SK-N-SH (cell line): ENCODE results near the gene GPATCH4. TPM values are rescaled to one million over a fixed set of nuclear protein-coding genes. Genes with fewer than 3 reads are reported as not detected.
A peak's percentile ranks its signal among the peaks of the same experiment; 100 is the strongest.

Experiments used
- CTCF ChIA-PET: fragments of 300-600, 350-600 bp; formaldehyde crosslinking; extraction: SDS; loops from one replicate; lab custom pipeline; 2021; lab: Yijun Ruan, JAX
- POLR2A ChIA-PET: fragments of 350-600 bp; sonication (Branson Sonifier 250); formaldehyde crosslinking; extraction: SDS; loops from one replicate; lab custom pipeline; 2020; ENCODE audit warnings: antibody characterized with exemption, inconsistent platforms; lab: Yijun Ruan, JAX
- DNase-seq: peaks from one replicate; pipeline ENCODE4 v3.0.0; 2012
- H2AFZ ChIP-seq: fragments of 200-600 bp; sonication (generic); 2 replicates; pipeline ENCODE4 v1.8.1; 2016; ENCODE audit warnings: antibody characterized with exemption, mild to moderate bottlenecking, low read depth
- H3F3A ChIP-seq: fragments of 200-600 bp; sonication (generic); replicated peaks from 2 replicates; pipeline ENCODE3; 2016; ENCODE audit warnings: antibody characterized with exemption, mild to moderate bottlenecking; ENCODE audit not compliant: insufficient read depth
- H3K27ac ChIP-seq, 2 experiments: fragments of 200-500 bp in 1 of 2; fragments of 200-600 bp in 1 of 2; sonication (Bioruptor generic) in 1 of 2; sonication (generic), shearing (Covaris generic) in 1 of 2; 2 replicates each; pipeline versions ENCODE4 v1.5.1 to v1.6.1; 2014 to 2016; ENCODE audit warnings: low read depth in 2 of 2, inconsistent platforms in 1 of 2, low read length in 1 of 2, mild to moderate bottlenecking in 1 of 2, mixed read lengths in 1 of 2
- H3K27me3 ChIP-seq: fragments of 200-600 bp; sonication (generic), shearing (Covaris generic); 2 replicates; pipeline ENCODE4 v1.6.1; 2016; ENCODE audit warnings: mixed run types; ENCODE audit not compliant: insufficient read depth
- H3K36me3 ChIP-seq, 2 experiments: fragments of 200-500 bp in 1 of 2; fragments of 200-600 bp in 1 of 2; sonication (Bioruptor generic) in 1 of 2; sonication (generic) in 1 of 2; replicated peaks in 1 of 2; 2 replicates each; pipeline versions ENCODE3 to v1.5.1; 2014 to 2016; ENCODE audit warnings: low read length in 1 of 2, mild to moderate bottlenecking in 1 of 2; ENCODE audit not compliant: insufficient read depth in 2 of 2, control insufficient read depth in 1 of 2
- H3K4me1 ChIP-seq, 2 experiments: fragments of 200-500 bp in 1 of 2; fragments of 200-600 bp in 1 of 2; sonication (Bioruptor generic) in 1 of 2; sonication (generic), shearing (Covaris generic) in 1 of 2; 2 replicates each; pipeline versions ENCODE4 v1.5.1 to v1.6.1; 2014 to 2016; ENCODE audit warnings: low read depth in 1 of 2, low read length in 1 of 2, mixed run types in 1 of 2; ENCODE audit not compliant: insufficient read depth in 2 of 2, control insufficient read depth in 1 of 2
- H3K4me2 ChIP-seq: fragments of 200-600 bp; sonication (generic), shearing (Covaris generic); 2 replicates; pipeline ENCODE4 v1.6.1; 2017; ENCODE audit warnings: mixed run types
- H3K4me3 ChIP-seq, 2 experiments: fragments of 200-500 bp in 1 of 2; fragments of 200-600 bp in 1 of 2; sonication (Bioruptor generic) in 1 of 2; sonication (generic), shearing (Covaris generic) in 1 of 2; 2 replicates each; pipeline versions ENCODE4 v1.5.1 to v1.8.1; 2014 to 2016; ENCODE audit warnings: low read depth in 2 of 2, inconsistent platforms in 1 of 2, low read length in 1 of 2, mild to moderate bottlenecking in 1 of 2, mixed read lengths in 1 of 2, moderate library complexity in 1 of 2
- H3K79me2 ChIP-seq: fragments of 200-600 bp; sonication (generic); 2 replicates; pipeline ENCODE4 v1.8.1; 2017; ENCODE audit warnings: mild to moderate bottlenecking; ENCODE audit not compliant: insufficient read depth
- H3K9ac ChIP-seq: fragments of 200-600 bp; sonication (generic); 2 replicates; pipeline ENCODE4 v1.6.1; 2017; ENCODE audit warnings: mixed run types
- H3K9me2 ChIP-seq: fragments of 200-600 bp; sonication (generic); 2 replicates; pipeline ENCODE4 v1.6.1; 2017; ENCODE audit warnings: mixed run types
- H3K9me3 ChIP-seq: fragments of 200-600 bp; sonication (generic); 2 replicates; pipeline ENCODE4 v1.6.1; 2017; ENCODE audit warnings: mixed run types, mild to moderate bottlenecking, moderate library complexity
- H4K20me1 ChIP-seq: fragments of 200-600 bp; sonication (generic); 2 replicates; pipeline ENCODE4 v1.6.1; 2017; ENCODE audit warnings: mild to moderate bottlenecking, mixed run types; ENCODE audit not compliant: insufficient read depth
- CHD2 ChIP-seq: fragments of 150-350 bp; IDR thresholded peaks from 2 replicates; pipeline ENCODE4 v1.6.1; 2018; ENCODE audit warnings: low read length; ENCODE audit not compliant: partially characterized antibody
- CTCF ChIP-seq: fragments of 200-600 bp; sonication (generic); IDR thresholded peaks from 2 replicates; pipeline ENCODE4 v1.6.1; 2017; ENCODE audit warnings: antibody characterized with exemption, mild to moderate bottlenecking, moderate library complexity
- EZH2phosphoT487 ChIP-seq: fragments of 200-600 bp; sonication (generic); IDR thresholded peaks from 2 replicates; pipeline ENCODE4 v1.6.1; 2017; ENCODE audit warnings: low read depth, mixed run types, mild to moderate bottlenecking, antibody characterized with exemption, moderate library complexity, borderline replicate concordance
- FOXJ3 ChIP-seq: sonication (generic); formaldehyde crosslinking; IDR thresholded peaks from 2 replicates; pipeline ENCODE4 v1.5.1; 2020; ENCODE audit warnings: mild to moderate bottlenecking, missing genetic modification reagents
- GATA2 ChIP-seq: sonication (generic); formaldehyde crosslinking; IDR thresholded peaks from 2 replicates; pipeline ENCODE4 v1.5.0; 2020; ENCODE audit warnings: mild to moderate bottlenecking, missing genetic modification reagents
- IRF3 ChIP-seq: fragments of 150-350 bp; IDR thresholded peaks from 2 replicates; pipeline ENCODE4 v1.6.1; 2016; ENCODE audit warnings: mild to moderate bottlenecking, low read depth, low read length
- MEF2A ChIP-seq: IDR thresholded peaks from 2 replicates; pipeline ENCODE4 v1.4.0; 2012; ENCODE audit warnings: low read depth, borderline replicate concordance
- NFIC ChIP-seq: IDR thresholded peaks from 2 replicates; pipeline ENCODE4 v1.4.0; 2012; ENCODE audit warnings: borderline replicate concordance
- NRF1 ChIP-seq: IDR thresholded peaks from 2 replicates; pipeline ENCODE4 v1.6.1; 2012; ENCODE audit warnings: low read depth, mild to moderate bottlenecking, low read length
- PBX3 ChIP-seq: IDR thresholded peaks from 2 replicates; pipeline ENCODE4; 2012
- RAD21 ChIP-seq: IDR thresholded peaks from 2 replicates; pipeline ENCODE4 v1.6.1; 2012; ENCODE audit warnings: mild to moderate bottlenecking, low read length
- REST ChIP-seq: IDR thresholded peaks from 2 replicates; pipeline ENCODE4 v1.6.1; 2012; ENCODE audit warnings: mild to moderate bottlenecking, low read depth, low read length, moderate library complexity
- SMC3 ChIP-seq: IDR thresholded peaks from 2 replicates; pipeline ENCODE4 v1.6.1; 2012; ENCODE audit warnings: low read depth, low read length, improper control_type of control experiment
- TCF12 ChIP-seq: IDR thresholded peaks from 2 replicates; pipeline ENCODE4 v1.4.0; 2012
- USF1 ChIP-seq: IDR thresholded peaks from 2 replicates; pipeline ENCODE4 v1.4.0; 2012; ENCODE audit warnings: low read depth, borderline replicate concordance
- USF2 ChIP-seq: fragments of 150-350 bp; IDR thresholded peaks from 2 replicates; pipeline ENCODE4 v1.6.1; 2017; ENCODE audit warnings: antibody characterized with exemption, low read length, low read depth, borderline replicate concordance
- WGBS: methylation state at CpG from one replicate; pipeline ENCODE4 v1.1.6; 2017; ENCODE audit warnings: low lambda C conversion rate; 5-methylcytosine and 5-hydroxymethylcytosine counted together
- polyA plus RNA-seq, 3 experiments: library from polyadenylated mRNA; depleted of rRNA; stranded (reverse); fragments of >200 nt; gene quantifications; 2 replicates each; pipeline ENCODE4 v1.2.3, GENCODE V29; 2012

GPATCH4 gene
- polyA plus RNA-seq, 1 of the 3 experiments (the other 2 are of a cell fraction), result 36.6 TPM

- no peaks in the 10 kb centered on the region for H3K9me2 ChIP-seq
- TF ChIP-seq RAD21, result peak; percentile 76
- no peak for TF ChIP-seq USF2
- no peak for TF ChIP-seq GATA2 (CRISPR knock-in tag)
- peak; percentile 63 for TF ChIP-seq SMC3
- TF ChIP-seq FOXJ3 (CRISPR knock-in tag), result no peak
- TF ChIP-seq CTCF, result peak; percentile 96
- TF ChIP-seq NFIC, result no peak
- TF ChIP-seq IRF3, result no peak
- no peak for TF ChIP-seq REST
- no peak for TF ChIP-seq TCF12
- no peak for TF ChIP-seq MEF2A
- TF ChIP-seq USF1, result no peak
- peak; percentile 79 for TF ChIP-seq EZH2phosphoT487
- TF ChIP-seq PBX3, result no peak
- no peak for TF ChIP-seq NRF1
- TF ChIP-seq CHD2, result no peak
- no peaks in the 10 kb centered on the region for H4K20me1 ChIP-seq
- H2AFZ ChIP-seq, result no peak overlapping the region
- H3K9ac ChIP-seq, result no peak overlapping the region
- H3K4me2 ChIP-seq, result peak overlapping the region; percentile 86; the same call in 1 of the 2 replicates
- H3F3A ChIP-seq, result peaks cover 7% of the 10 kb centered on the region
- no peaks in the 10 kb centered on the region for H3K36me3 ChIP-seq
- no peak overlapping the region for H3K27ac ChIP-seq
- H3K4me3 ChIP-seq, result peak overlapping the region; percentile 10 to 31; a peak in 2 of 4 replicates
- peaks cover 29% of the 10 kb centered on the region for H3K27me3 ChIP-seq
- 3% methylated on average over 31 of the region's 45 CpGs for WGBS
- H3K79me2 ChIP-seq, result no peaks in the 10 kb centered on the region
- POLR2A ChIA-PET, result no interaction called here
- no peaks in the 10 kb centered on the region for H3K9me3 ChIP-seq
- peaks cover 0 to 13% of the 10 kb centered on the region in 2 experiments; a peak in 1 of 4 replicates for H3K4me1 ChIP-seq
- CTCF ChIA-PET, result interaction anchor here (0.9 to 18.0 kb wide), 27 partner anchors 8 to 269 kb away, joined by 3 to 643 read pairs (median 9); partner anchors contain the start of genes BCAN, CRABP2, ISG20L2 and METTL25B
- DNase-seq, result peak; percentile 79
Observed at GRCh38 chr1:156625436-156626078, 24.3 kb upstream of the GPATCH4 start.
